Gastroesophageal sphincter (tissue), 4 donors: ENCODE results near the gene TENT4A. TPM values are rescaled to one million over a fixed set of nuclear protein-coding genes. Genes with fewer than 3 reads are reported as not detected.

ENCODE experiments used
- ATAC-seq: fragments of 150-250 bp; one replicate; pipeline ENCODE4 v1.9.1; 2016; ENCODE audit warnings: mild to moderate bottlenecking, moderate library complexity
- H3K27ac ChIP-seq, 4 donors: fragments of 200-600 bp; sonication (generic) in 3 of 4; 1 replicate in 3 of 4; 2 replicates in 1 of 4; pipeline ENCODE4 v1.5.1; 2016 to 2019
- H3K27me3 ChIP-seq: fragments of 200-600 bp; sonication (generic); one replicate; pipeline ENCODE4 v1.5.1; 2019
- H3K36me3 ChIP-seq, 2 donors: fragments of 200-600 bp; sonication (generic); one replicate each; pipeline ENCODE4 v1.5.1; 2019; ENCODE audit warnings: control low read depth in 1 of 2
- H3K4me1 ChIP-seq, 3 donors: fragments of 200-600 bp; sonication (generic); 1 replicate in 2 of 3; 2 replicates in 1 of 3; pipeline ENCODE4 v1.5.1; 2016 to 2019; ENCODE audit warnings: control low read depth in 2 of 3
- H3K4me3 ChIP-seq, 2 donors: fragments of 200-600 bp; sonication (generic); one replicate each; pipeline ENCODE4 v1.5.1; 2019; ENCODE audit warnings: mild to moderate bottlenecking in 1 of 2, moderate library complexity in 1 of 2
- H3K9me3 ChIP-seq, 3 donors: fragments of 200-600 bp; sonication (generic); one replicate each; pipeline ENCODE4 v1.5.1; 2017 to 2019; ENCODE audit warnings: control low read depth in 2 of 3
- CTCF ChIP-seq, 4 experiments: fragments of 200-600 bp in 2 of 4; fragments of 450-650 bp in 2 of 4; sonication (generic) in 1 of 4; IDR thresholded peaks; one replicate each; pipeline ENCODE4 v1.5.1; 2017 to 2019; ENCODE audit warnings: antibody characterized with exemption in 4 of 4, mild to moderate bottlenecking in 2 of 4, moderate library complexity in 2 of 4
- EP300 ChIP-seq: sonication (generic); formaldehyde crosslinking; IDR thresholded peaks from one replicate; pipeline ENCODE4 v1.6.1; 2017; ENCODE audit warnings: antibody characterized with exemption, mild to moderate bottlenecking
- POLR2A ChIP-seq, 2 donors: fragments of 450-650 bp; IDR thresholded peaks; one replicate each; pipeline ENCODE4 v1.6.1; 2017; ENCODE audit warnings: antibody characterized with exemption in 2 of 2, mild to moderate bottlenecking in 2 of 2, moderate library complexity in 1 of 2
- POLR2AphosphoS5 ChIP-seq: sonication (generic); formaldehyde crosslinking; IDR thresholded peaks from one replicate; pipeline ENCODE4 v1.6.1; 2017; ENCODE audit warnings: antibody characterized with exemption
- WGBS, 2 donors: methylation state at CpG; one replicate each; pipeline ENCODE4 v1.1.5; 2018; ENCODE audit warnings: low coverage in 1 of 2; 5-methylcytosine and 5-hydroxymethylcytosine counted together
- total RNA-seq, 4 donors: library from RNA; depleted of rRNA; stranded (reverse); fragments of >200 nt; gene quantifications; one replicate each; pipeline ENCODE4 v1.1.0, GENCODE V29; 2016

TENT4A gene
- total RNA-seq, 4 donors from 2014 or later: 15.8 to 21.3 (median 17.3) TPM

GRCh38 chr5:6786786-6787495 lies 73.7 kb downstream of the TENT4A start:
- no peak overlapping the region for H3K27ac ChIP-seq
- H3K9me3 ChIP-seq: no peaks in the 10 kb centered on the region
- H3K36me3 ChIP-seq: no peaks in the 10 kb centered on the region
- ATAC-seq: no peak
- H3K27me3 ChIP-seq: no peaks in the 10 kb centered on the region
- TF ChIP-seq CTCF (IDR thresholded peaks at IDR 0.05) (no peak), POLR2A (IDR thresholded peaks at IDR 0.05) (no peak), POLR2AphosphoS5 (no peak), EP300 (no peak)
- no peaks in the 10 kb centered on the region for H3K4me1 ChIP-seq
- H3K4me3 ChIP-seq: no peak overlapping the region
- WGBS, 2 donors: 70 to 78% methylated on average over 7 to 10 of the region's 10 CpGs

GRCh38 chr5:6787941-6788340 lies 74.7 kb downstream of the TENT4A start:
- WGBS, 2 donors: 70 to 79% methylated on average over 3 to 4 of the region's 4 CpGs
- no peak for ATAC-seq
- Histone ChIP-seq H3K9me3 (no peaks in the 10 kb centered on the region), H3K4me3 (no peak overlapping the region), H3K27me3 (no peaks in the 10 kb centered on the region), H3K4me1 (no peaks in the 10 kb centered on the region), H3K36me3 (no peaks in the 10 kb centered on the region), H3K27ac (no peak overlapping the region)
- TF ChIP-seq POLR2A (IDR thresholded peaks at IDR 0.05) (no peak), CTCF (IDR thresholded peaks at IDR 0.05) (no peak), EP300 (no peak), POLR2AphosphoS5 (no peak)

GRCh38 chr5:6788439-6788838 lies 75.2 kb downstream of the TENT4A start:
- no peaks in the 10 kb centered on the region for H3K36me3 ChIP-seq
- ATAC-seq: no peak
- WGBS, 2 donors: 85% methylated on average over 6 of the region's 7 CpGs; no CpG with 5 or more reads in 1 of the 2 donors
- TF ChIP-seq POLR2A (IDR thresholded peaks at IDR 0.05): no peak
- no peak for TF ChIP-seq EP300
- no peak for TF ChIP-seq CTCF (IDR thresholded peaks at IDR 0.05)
- TF ChIP-seq POLR2AphosphoS5: no peak
- H3K27me3 ChIP-seq: no peaks in the 10 kb centered on the region
- no peaks in the 10 kb centered on the region for H3K4me1 ChIP-seq
- H3K9me3 ChIP-seq: no peaks in the 10 kb centered on the region
- no peak overlapping the region for H3K27ac ChIP-seq
- no peak overlapping the region for H3K4me3 ChIP-seq

GRCh38 chr5:6788956-6789649 lies 75.9 kb downstream of the TENT4A start:
- Histone ChIP-seq H3K4me3 (no peak overlapping the region), H3K27ac (no peak overlapping the region), H3K9me3 (no peaks in the 10 kb centered on the region), H3K27me3 (no peaks in the 10 kb centered on the region), H3K4me1 (no peaks in the 10 kb centered on the region), H3K36me3 (no peaks in the 10 kb centered on the region)
- TF ChIP-seq EP300 (no peak), POLR2A (IDR thresholded peaks at IDR 0.05) (no peak), CTCF (IDR thresholded peaks at IDR 0.05) (no peak), POLR2AphosphoS5 (no peak)
- ATAC-seq: no peak
- 60 to 67% methylated on average over 4 to 13 of the region's 15 CpGs for WGBS, 2 donors
